OCI-LY3 (cell line): ENCODE results near the gene SDK1.

ENCODE experiments used
- CTCF ChIP-seq: fragments of 200-600, 300-600 bp; sonication (generic); IDR thresholded peaks from 2 replicates; pipeline ENCODE4 v1.5.1; 2014; ENCODE audit warnings: antibody characterized with exemption, low read length, low read depth
- EZH2phosphoT487 ChIP-seq: fragments of 200-600 bp; shearing (Covaris generic); IDR thresholded peaks from 2 replicates; pipeline ENCODE4 v1.6.1; 2018; ENCODE audit warnings: antibody characterized with exemption, mixed run types, low read depth

- TF ChIP-seq EZH2phosphoT487 (no peak), CTCF (no peak)
These were observed 980.4 kb downstream of the SDK1 start for GRCh38 chr7:4281231-4281993.
